ENCODE measurements around the gene SERPING1. TPM values are rescaled to one million over a fixed set of nuclear protein-coding genes. Genes with fewer than 3 reads are reported as not detected.
A peak's percentile ranks its signal among the peaks of the same experiment; 100 is the strongest.

SERPING1 gene
- total RNA-seq = 10 to 100 TPM in 4 of 8 experiments, 1 to 10 TPM in 4; 1.7 to 35.1 (median 9.9) TPM

GRCh38 chr11:57597461-57597915 is at the start of gene SERPING1:
TSS of gene SERPING1 (plus strand) at chr11:57597685. CDS start at chr11:57598271, 586 bp downstream.
- Histone ChIP-seq H3K4me3 (peak within 1 kb of the TSS; percentile 7 to 29 (median 15)), H3K27ac (peak within 1 kb of the TSS; percentile 27 to 62)
- peak; percentile 33 to 78 (median 53) for ATAC-seq (replicated peaks in 6 of 8)

GRCh38 chr11:57547854-57548377 is 49.6 kb upstream of the SERPING1 start:
- no peak for ATAC-seq (replicated peaks in 6 of 8)
- 40 to 100% (median 60%) methylated on average over 1 to 5 of the region's 6 CpGs; no CpG with 5 or more reads in 4 of the 10 experiments for WGBS, 10 experiments

More at GRCh38 chr11:57597461-57597915, at the start of gene SERPING1:
- WGBS, 10 experiments = 0 to 6% methylated on average over 1 to 3 of the region's 10 CpGs; no CpG with 5 or more reads in 8 of the 10 experiments
- H3K4me1 ChIP-seq (replicated peaks in 1 of 2) = peaks cover 20 to 32% of the 10 kb centered on the region in 2 donors
- in situ Hi-C loops (cut with MboI; ENCODE audit: low pct_unique_long_range_greater_than_20kb in 2 of 9, low sequenced_read_pairs in 9 of 9, unreplicated experiment in 9 of 9) = no loop called here

GRCh38 chr11:57549983-57550382 is 47.5 kb upstream of the SERPING1 start:
- H3K4me1 ChIP-seq (replicated peaks in 1 of 2) = no peaks in the 10 kb centered on the region
- 84 to 100% (median 100%) methylated on average over 1 to 6 of the region's 8 CpGs; no CpG with 5 or more reads in 6 of the 10 experiments for WGBS, 10 experiments
- no peak overlapping the region for H3K4me3 ChIP-seq
- in situ Hi-C loops (cut with MboI; ENCODE audit: low pct_unique_long_range_greater_than_20kb in 2 of 9, low sequenced_read_pairs in 9 of 9, unreplicated experiment in 9 of 9) = loop anchor here in 1 of 9 experiments (25.0 kb wide), 1 partner anchor 188 kb away; no protein-coding TSS in a partner anchor
- no peak for ATAC-seq (replicated peaks in 6 of 8)
- H3K27ac ChIP-seq = no peak overlapping the region

More at GRCh38 chr11:57547854-57548377, 49.6 kb upstream of the SERPING1 start:
- Histone ChIP-seq H3K27ac (no peak overlapping the region), H3K4me1 (replicated peaks in 1 of 2) (no peaks in the 10 kb centered on the region), H3K4me3 (no peak overlapping the region)
- in situ Hi-C loops (cut with MboI; ENCODE audit: low pct_unique_long_range_greater_than_20kb in 2 of 9, low sequenced_read_pairs in 9 of 9, unreplicated experiment in 9 of 9) = loop anchor here in 1 of 9 experiments (25.0 kb wide), 1 partner anchor 186 kb away; no protein-coding TSS in a partner anchor

GRCh38 chr11:57551941-57552340 is 45.5 kb upstream of the SERPING1 start:
- Histone ChIP-seq H3K27ac (no peak overlapping the region), H3K4me1 (replicated peaks in 1 of 2) (no peaks in the 10 kb centered on the region), H3K4me3 (no peak overlapping the region)
- no peak for ATAC-seq (replicated peaks in 6 of 8)
- 40 to 80% methylated on average over 1 of the region's 4 CpGs; no CpG with 5 or more reads in 8 of the 10 experiments for whole genome bisulfite sequencing, 10 experiments
- in situ Hi-C loops (cut with MboI; ENCODE audit: low pct_unique_long_range_greater_than_20kb in 2 of 9, low sequenced_read_pairs in 9 of 9, unreplicated experiment in 9 of 9) = no loop called here

GRCh38 chr11:57552479-57552878 is 45.0 kb upstream of the SERPING1 start:
- in situ Hi-C loops (cut with MboI; ENCODE audit: low pct_unique_long_range_greater_than_20kb in 2 of 9, low sequenced_read_pairs in 9 of 9, unreplicated experiment in 9 of 9) = no loop called here
- H3K4me1 ChIP-seq (replicated peaks in 1 of 2) = no peaks in the 10 kb centered on the region
- H3K27ac ChIP-seq = no peak overlapping the region
- ATAC-seq (replicated peaks in 6 of 8) = no peak
- no peak overlapping the region for H3K4me3 ChIP-seq
- 91 to 100% (median 93%) methylated on average over 4 of the region's 5 CpGs; no CpG with 5 or more reads in 7 of the 10 experiments for WGBS, 10 experiments

- no peak overlapping the region for H3K27ac ChIP-seq
- H3K4me1 ChIP-seq (replicated peaks in 1 of 2) = no peaks in the 10 kb centered on the region
- no peak for ATAC-seq (replicated peaks in 6 of 8)
- in situ Hi-C loops (cut with MboI; ENCODE audit: low pct_unique_long_range_greater_than_20kb in 2 of 9, low sequenced_read_pairs in 9 of 9, unreplicated experiment in 9 of 9) = no loop called here
- WGBS, 10 experiments = 50 to 86% (median 82%) methylated on average over 1 of the region's 2 CpGs; no CpG with 5 or more reads in 6 of the 10 experiments
- no peak overlapping the region for H3K4me3 ChIP-seq
Measured at GRCh38 chr11:57555393-57555792, 42.1 kb upstream of the SERPING1 start.

GRCh38 chr11:57556041-57556440 is 41.4 kb upstream of the SERPING1 start:
- 17 to 87% (median 75%) methylated on average over 1 to 6 of the region's 8 CpGs; no CpG with 5 or more reads in 5 of the 10 experiments for WGBS, 10 experiments
- Histone ChIP-seq H3K27ac (no peak overlapping the region), H3K4me1 (replicated peaks in 1 of 2) (no peaks in the 10 kb centered on the region), H3K4me3 (no peak overlapping the region)
- no peak for ATAC-seq (replicated peaks in 6 of 8)
- in situ Hi-C loops (cut with MboI; ENCODE audit: low pct_unique_long_range_greater_than_20kb in 2 of 9, low sequenced_read_pairs in 9 of 9, unreplicated experiment in 9 of 9) = no loop called here

- Histone ChIP-seq H3K4me1 (replicated peaks in 1 of 2) (no peaks in the 10 kb centered on the region), H3K27ac (no peak overlapping the region), H3K4me3 (no peak overlapping the region)
- in situ Hi-C loops (cut with MboI; ENCODE audit: low pct_unique_long_range_greater_than_20kb in 2 of 9, low sequenced_read_pairs in 9 of 9, unreplicated experiment in 9 of 9) = loop anchor here in 1 of 9 experiments (10.0 kb wide), 1 partner anchor 85 kb away; the partner anchor contains the start of gene YPEL4
- no peak for ATAC-seq (replicated peaks in 6 of 8)
- WGBS, 10 experiments = 72 to 100% (median 91%) methylated on average over 2 to 4 of the region's 4 CpGs; no CpG with 5 or more reads in 6 of the 10 experiments
Measured at GRCh38 chr11:57560146-57560545, 37.3 kb upstream of the SERPING1 start.

- Histone ChIP-seq H3K4me3 (no peak overlapping the region), H3K27ac (no peak overlapping the region), H3K4me1 (replicated peaks in 1 of 2) (peaks cover 8% of the 10 kb centered on the region in 2 donors)
- in situ Hi-C loops (cut with MboI; ENCODE audit: low pct_unique_long_range_greater_than_20kb in 2 of 9, low sequenced_read_pairs in 9 of 9, unreplicated experiment in 9 of 9) = loop anchor here in 1 of 9 experiments (10.0 kb wide), 1 partner anchor 82 kb away; the partner anchor contains the start of gene YPEL4
- ATAC-seq (replicated peaks in 6 of 8) = no peak
- WGBS, 10 experiments = 18 to 100% (median 80%) methylated on average over 1 to 4 of the region's 4 CpGs; no CpG with 5 or more reads in 1 of the 10 experiments
Measured at GRCh38 chr11:57562596-57562995, 34.9 kb upstream of the SERPING1 start.

GRCh38 chr11:57566005-57566904 is 31.2 kb upstream of the SERPING1 start:
- no peak overlapping the region for H3K27ac ChIP-seq
- in situ Hi-C loops (cut with MboI; ENCODE audit: low pct_unique_long_range_greater_than_20kb in 2 of 9, low sequenced_read_pairs in 9 of 9, unreplicated experiment in 9 of 9) = loop anchor here in 2 of 9 experiments (5.0 to 10.0 kb wide), 2 partner anchors 76 to 79 kb away; partner anchors contain the start of gene YPEL4 (in 1 of the 2)
- H3K4me3 ChIP-seq = peak overlapping the region; percentile 82 to 99 (median 90)
- ATAC-seq (replicated peaks in 6 of 8) = peak in 2 of 8 experiments; percentile 25 to 32
- peaks cover 11 to 19% of the 10 kb centered on the region in 2 donors for H3K4me1 ChIP-seq (replicated peaks in 1 of 2)
- WGBS, 10 experiments = 43 to 100% (median 61%) methylated on average over 1 to 4 of the region's 4 CpGs; no CpG with 5 or more reads in 3 of the 10 experiments

GRCh38 chr11:57566905-57567514 is 30.5 kb upstream of the SERPING1 start:
- Histone ChIP-seq H3K4me1 (replicated peaks in 1 of 2) (peaks cover 11 to 19% of the 10 kb centered on the region in 2 donors), H3K27ac (peak overlapping the region; percentile 90 to 96), H3K4me3 (peak overlapping the region; percentile 82 to 99 (median 90))
- 8 to 51% (median 17%) methylated on average over 3 to 7 of the region's 15 CpGs; no CpG with 5 or more reads in 7 of the 10 experiments for WGBS, 10 experiments
- peak in 3 of 8 experiments; percentile 12 to 50 (median 13) for ATAC-seq (replicated peaks in 6 of 8)
- in situ Hi-C loops (cut with MboI; ENCODE audit: low pct_unique_long_range_greater_than_20kb in 2 of 9, low sequenced_read_pairs in 9 of 9, unreplicated experiment in 9 of 9) = loop anchor here in 2 of 9 experiments (5.0 to 10.0 kb wide), 2 partner anchors 75 to 78 kb away; partner anchors contain the start of gene YPEL4 (in 1 of the 2)

Data from motor neuron (in vitro differentiated cells).